ENCODE measurements around the gene MTSS2. TPM values are rescaled to one million over a fixed set of nuclear protein-coding genes. Genes with fewer than 3 reads are reported as not detected.

The MTSS2 gene
- total RNA-seq, 4 donors from 2014 or later, result 74.9 to 238 (median 130) TPM

DNA sequence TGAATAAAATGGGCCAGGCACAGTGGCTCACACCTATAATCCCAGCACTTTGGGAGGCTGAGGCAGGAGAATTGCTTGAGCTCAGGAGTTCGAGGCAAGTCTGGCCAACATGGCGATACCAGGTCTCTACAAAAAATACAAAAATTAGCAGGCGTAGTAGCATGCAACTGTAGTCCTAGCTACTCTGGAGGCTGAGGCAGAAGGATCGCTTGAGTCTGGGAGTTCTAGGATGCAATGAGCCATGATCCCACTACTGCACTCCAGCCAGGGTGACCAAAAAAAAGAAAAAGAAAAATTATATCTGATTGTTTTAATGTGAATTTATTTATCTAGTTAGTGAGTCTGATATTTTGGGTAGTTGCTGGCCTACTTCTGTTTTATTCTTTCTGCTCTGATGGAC, 32.4 kb downstream of the MTSS2 start:
- 79% methylated on average over 4 of the region's 4 CpGs for WGBS
- H3K4me3 ChIP-seq, result no peak overlapping the region
- no peaks in the 10 kb centered on the region for H3K27me3 ChIP-seq
- no peak overlapping the region for H3K27ac ChIP-seq (replicated peaks in 1 of 4)
- H3K9me3 ChIP-seq, result no peaks in the 10 kb centered on the region
- H3K36me3 ChIP-seq, result no peaks in the 10 kb centered on the region
- peaks cover 5 to 11% (median 8%) of the 10 kb centered on the region in 4 donors for H3K4me1 ChIP-seq
- TF ChIP-seq EP300 (IDR thresholded peaks at IDR 0.05) (no peak), POLR2A (IDR thresholded peaks at IDR 0.05; ENCODE audit: low read depth) (no peak), POLR2AphosphoS5 (IDR thresholded peaks at IDR 0.05) (no peak)
- intact Hi-C loops (cut with DNase I), result loop anchor here (5.0 kb wide), 3 partner anchors 76 to 281 kb away; no protein-coding TSS in a partner anchor
- DNase-seq (ENCODE audit: extremely low spot score), result no peak

DNA sequence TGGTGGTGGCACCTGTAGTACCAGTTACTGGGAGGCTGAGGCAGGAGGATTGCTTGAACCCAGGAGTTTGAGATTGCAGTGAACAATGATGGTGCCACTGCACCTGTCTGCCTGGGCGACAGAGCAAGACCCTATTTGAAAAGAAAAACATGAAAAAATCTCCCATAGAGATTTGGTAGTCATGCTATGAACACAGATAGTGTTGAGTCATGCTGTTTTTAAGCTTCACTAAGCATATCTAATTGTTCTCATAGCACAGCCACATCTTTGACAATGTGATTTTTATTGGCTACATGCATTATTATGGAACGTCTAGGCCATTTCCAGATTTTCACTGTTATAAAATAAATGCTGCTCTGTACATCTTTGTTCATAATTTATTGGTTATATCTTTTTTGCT, 33.5 kb downstream of the MTSS2 start:
- Histone ChIP-seq H3K27ac (replicated peaks in 1 of 4) (no peak overlapping the region), H3K4me1 (peaks cover 5 to 17% (median 8%) of the 10 kb centered on the region in 4 donors), H3K4me3 (no peak overlapping the region), H3K27me3 (no peaks in the 10 kb centered on the region), H3K9me3 (no peaks in the 10 kb centered on the region), H3K36me3 (no peaks in the 10 kb centered on the region)
- TF ChIP-seq POLR2AphosphoS5 (IDR thresholded peaks at IDR 0.05) (no peak), POLR2A (IDR thresholded peaks at IDR 0.05; ENCODE audit: low read depth) (no peak), EP300 (IDR thresholded peaks at IDR 0.05) (no peak)
- TF ChIP-seq, protein P1, sequence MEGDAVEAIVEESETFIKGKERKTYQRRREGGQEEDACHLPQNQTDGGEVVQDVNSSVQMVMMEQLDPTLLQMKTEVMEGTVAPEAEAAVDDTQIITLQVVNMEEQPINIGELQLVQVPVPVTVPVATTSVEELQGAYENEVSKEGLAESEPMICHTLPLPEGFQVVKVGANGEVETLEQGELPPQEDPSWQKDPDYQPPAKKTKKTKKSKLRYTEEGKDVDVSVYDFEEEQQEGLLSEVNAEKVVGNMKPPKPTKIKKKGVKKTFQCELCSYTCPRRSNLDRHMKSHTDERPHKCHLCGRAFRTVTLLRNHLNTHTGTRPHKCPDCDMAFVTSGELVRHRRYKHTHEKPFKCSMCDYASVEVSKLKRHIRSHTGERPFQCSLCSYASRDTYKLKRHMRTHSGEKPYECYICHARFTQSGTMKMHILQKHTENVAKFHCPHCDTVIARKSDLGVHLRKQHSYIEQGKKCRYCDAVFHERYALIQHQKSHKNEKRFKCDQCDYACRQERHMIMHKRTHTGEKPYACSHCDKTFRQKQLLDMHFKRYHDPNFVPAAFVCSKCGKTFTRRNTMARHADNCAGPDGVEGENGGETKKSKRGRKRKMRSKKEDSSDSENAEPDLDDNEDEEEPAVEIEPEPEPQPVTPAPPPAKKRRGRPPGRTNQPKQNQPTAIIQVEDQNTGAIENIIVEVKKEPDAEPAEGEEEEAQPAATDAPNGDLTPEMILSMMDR (IDR thresholded peaks at IDR 0.05), result no peak
- intact Hi-C loops (cut with DNase I), result loop anchor here (5.0 kb wide), 3 partner anchors 75 to 280 kb away; no protein-coding TSS in a partner anchor
- no peak for DNase-seq (ENCODE audit: extremely low spot score)
- WGBS, result 78% methylated on average over 2 of the region's 2 CpGs

DNA sequence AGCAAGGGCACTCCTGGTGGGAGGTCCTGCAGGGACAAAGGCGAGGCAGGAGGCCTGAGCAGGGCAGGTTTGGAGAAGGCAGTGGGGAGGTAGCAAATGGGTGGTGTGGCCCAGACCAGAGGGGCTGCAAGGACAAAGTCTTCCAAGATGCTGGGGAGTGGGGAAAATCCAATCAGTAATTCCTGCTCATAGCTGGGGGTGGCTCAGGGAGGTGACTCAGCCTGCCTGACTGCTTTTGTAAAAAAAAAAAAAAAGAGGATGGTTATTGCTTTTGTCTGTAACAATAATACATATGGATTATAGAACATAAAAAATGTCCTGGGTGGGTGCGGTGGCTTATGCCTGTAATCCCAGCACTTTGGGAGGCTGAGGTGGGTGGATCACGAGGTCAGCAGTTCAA, 34.3 kb downstream of the MTSS2 start:
- DNase-seq (ENCODE audit: extremely low spot score), result no peak
- H3K36me3 ChIP-seq, result no peaks in the 10 kb centered on the region
- WGBS, result 88% methylated on average over 3 of the region's 3 CpGs
- H3K27ac ChIP-seq (replicated peaks in 1 of 4), result no peak overlapping the region
- TF ChIP-seq POLR2AphosphoS5 (IDR thresholded peaks at IDR 0.05) (no peak), POLR2A (IDR thresholded peaks at IDR 0.05; ENCODE audit: low read depth) (no peak), EP300 (IDR thresholded peaks at IDR 0.05) (no peak)
- TF ChIP-seq, protein P1 (IDR thresholded peaks at IDR 0.05), result no peak
- no peak overlapping the region for H3K4me3 ChIP-seq
- peaks cover 5 to 25% (median 15%) of the 10 kb centered on the region in 4 donors for H3K4me1 ChIP-seq
- no peaks in the 10 kb centered on the region for H3K9me3 ChIP-seq
- intact Hi-C loops (cut with DNase I), result loop anchor here (5.0 kb wide), 3 partner anchors 74 to 279 kb away; no protein-coding TSS in a partner anchor
- H3K27me3 ChIP-seq, result no peaks in the 10 kb centered on the region

DNA sequence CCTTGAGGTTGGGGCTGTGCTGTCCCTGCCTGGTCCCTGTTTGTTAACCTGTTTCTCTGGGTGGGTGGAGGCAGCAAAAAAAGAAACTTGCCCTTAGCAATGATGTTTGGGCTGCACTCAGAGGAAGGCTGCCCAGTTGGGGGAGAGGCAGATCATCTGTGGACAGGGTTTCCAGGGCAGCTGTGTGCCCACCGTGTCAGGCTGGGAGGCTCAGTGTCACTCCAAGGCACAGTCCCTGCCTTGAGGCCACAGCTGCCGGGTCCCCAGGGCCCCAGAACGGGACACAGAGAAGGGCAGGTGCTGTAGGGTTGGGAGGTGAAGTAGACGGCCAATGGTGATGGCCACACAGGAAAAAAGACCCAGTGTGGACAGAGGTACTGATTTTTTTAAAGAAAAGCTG, 35.6 kb downstream of the MTSS2 start:
- Histone ChIP-seq H3K9me3 (no peaks in the 10 kb centered on the region), H3K27ac (replicated peaks in 1 of 4) (no peak overlapping the region), H3K4me1 (peaks cover 5 to 26% (median 17%) of the 10 kb centered on the region in 4 donors), H3K36me3 (no peaks in the 10 kb centered on the region), H3K4me3 (no peak overlapping the region), H3K27me3 (no peaks in the 10 kb centered on the region)
- 81% methylated on average over 4 of the region's 4 CpGs for WGBS
- TF ChIP-seq POLR2A (IDR thresholded peaks at IDR 0.05; ENCODE audit: low read depth), result no peak
- TF ChIP-seq POLR2AphosphoS5 (IDR thresholded peaks at IDR 0.05), result no peak
- TF ChIP-seq EP300 (IDR thresholded peaks at IDR 0.05), result no peak
- TF ChIP-seq, protein P1 (IDR thresholded peaks at IDR 0.05), result no peak
- no peak for DNase-seq (ENCODE audit: extremely low spot score)
- intact Hi-C loops (cut with DNase I), result loop anchor here (5.0 kb wide), 3 partner anchors 73 to 278 kb away; no protein-coding TSS in a partner anchor

DNA sequence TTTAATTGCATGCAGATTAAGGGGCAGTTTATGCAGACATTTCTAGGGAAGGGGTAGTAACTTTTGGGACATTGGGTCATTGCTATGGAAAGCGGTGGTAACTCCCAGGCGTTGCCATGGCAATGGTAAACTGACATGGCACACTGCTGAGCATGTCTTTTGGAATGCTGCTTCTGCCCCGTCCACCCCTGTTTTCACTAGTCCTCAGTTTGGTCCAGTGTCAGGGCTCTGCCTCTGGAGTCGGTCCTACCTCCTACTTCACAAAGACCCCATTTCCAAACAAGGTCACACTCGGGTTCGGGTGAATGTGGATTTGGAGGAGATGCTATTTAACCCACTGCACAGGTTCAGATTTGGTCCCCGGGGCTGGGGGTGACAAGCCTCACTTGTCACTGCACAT, 36.6 kb downstream of the MTSS2 start:
- Histone ChIP-seq H3K36me3 (no peaks in the 10 kb centered on the region), H3K9me3 (no peaks in the 10 kb centered on the region), H3K4me1 (peaks cover 5 to 24% (median 15%) of the 10 kb centered on the region in 4 donors), H3K27me3 (no peaks in the 10 kb centered on the region), H3K4me3 (no peak overlapping the region), H3K27ac (replicated peaks in 1 of 4) (no peak overlapping the region)
- 88% methylated on average over 7 of the region's 7 CpGs for WGBS
- no peak for TF ChIP-seq POLR2AphosphoS5 (IDR thresholded peaks at IDR 0.05)
- DNase-seq (ENCODE audit: extremely low spot score), result no peak
- intact Hi-C loops (cut with DNase I), result no loop called here

DNA sequence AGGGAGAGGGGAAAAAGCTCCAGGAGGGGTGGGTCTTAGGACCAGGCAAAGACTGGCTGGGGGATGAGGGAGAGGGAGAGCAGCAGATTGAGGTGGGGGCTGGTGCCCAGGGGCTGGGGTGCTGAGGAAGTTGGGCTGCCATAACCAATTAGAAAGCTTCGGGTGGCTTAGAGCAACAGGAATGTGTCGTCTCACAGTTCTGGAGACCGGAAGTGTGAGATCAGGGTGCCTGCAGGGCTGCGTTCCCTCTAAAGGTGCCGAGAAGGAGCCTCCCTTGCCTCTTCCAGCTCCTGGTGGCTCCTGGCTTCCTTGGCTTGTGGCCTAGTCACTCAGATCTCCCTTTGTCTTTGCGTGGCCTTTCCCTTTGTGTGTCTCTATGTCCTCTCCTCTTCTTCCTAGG, 37.2 kb downstream of the MTSS2 start:
- TF ChIP-seq POLR2A (IDR thresholded peaks at IDR 0.05; ENCODE audit: low read depth) (no peak), POLR2AphosphoS5 (IDR thresholded peaks at IDR 0.05) (no peak), EP300 (IDR thresholded peaks at IDR 0.05) (no peak)
- TF ChIP-seq, protein P1 (IDR thresholded peaks at IDR 0.05), result no peak
- peaks cover 0 to 17% (median 10%) of the 10 kb centered on the region in 4 donors for H3K4me1 ChIP-seq
- H3K27ac ChIP-seq (replicated peaks in 1 of 4), result no peak overlapping the region
- intact Hi-C loops (cut with DNase I), result no loop called here
- no peaks in the 10 kb centered on the region for H3K36me3 ChIP-seq
- no peak overlapping the region for H3K4me3 ChIP-seq
- no peaks in the 10 kb centered on the region for H3K9me3 ChIP-seq
- no peaks in the 10 kb centered on the region for H3K27me3 ChIP-seq
- no peak for DNase-seq (ENCODE audit: extremely low spot score)
- WGBS, result 85% methylated on average over 6 of the region's 6 CpGs

Data from esophagus muscularis mucosa (tissue), 4 donors.